CD4-positive, alpha-beta T cell (primary cell): Measurements from ENCODE around the gene HDLBP. TPM values are rescaled to one million over a fixed set of nuclear protein-coding genes. Genes with fewer than 3 reads are reported as not detected.

Source experiments
- ATAC-seq: fragments of 200-7000 bp; cut with Tn5 transposase; one replicate; pipeline ENCODE4 v1.10.0; 2022; ENCODE audit warnings: mild to moderate bottlenecking; ENCODE audit not compliant: poor library complexity
- CTCF ChIA-PET: fragments of 350-600 bp; sonication (Branson Sonifier 250); formaldehyde crosslinking; loops from one replicate; lab custom pipeline; 2021; ENCODE audit warnings: antibody characterized with exemption, inconsistent platforms; lab: Charles Lee
- POLR2A ChIA-PET: fragments of 350-600 bp; sonication (Branson Sonifier 250); formaldehyde crosslinking; loops from one replicate; lab custom pipeline; 2021; ENCODE audit warnings: antibody characterized with exemption, inconsistent platforms; lab: Charles Lee
- DNase-seq, 14 experiments: peaks; one replicate each; pipeline ENCODE4 v3.0.0-alpha.2; 2013 to 2020; ENCODE audit warnings: mixed read lengths in 2 of 14
- H3K27ac ChIP-seq, 2 donors: one replicate each; pipeline versions ENCODE4 v1.5.1 to v1.7.0; 2013; ENCODE audit warnings: low read length in 2 of 2, low read depth in 1 of 2, mild to moderate bottlenecking in 1 of 2
- H3K27me3 ChIP-seq, 2 experiments: 1 replicate in 1 of 2; 2 replicates in 1 of 2; pipeline versions ENCODE4 v1.6.1 to v1.7.0; 2013; ENCODE audit warnings: low read length in 2 of 2, control low read depth in 1 of 2, mild to moderate bottlenecking in 1 of 2, moderate library complexity in 1 of 2; ENCODE audit not compliant: insufficient read depth in 2 of 2, control insufficient read depth in 1 of 2
- H3K36me3 ChIP-seq: one replicate; pipeline ENCODE4 v1.6.1; 2013; ENCODE audit warnings: low read length, control low read depth; ENCODE audit not compliant: insufficient read depth
- H3K4me1 ChIP-seq: one replicate; pipeline ENCODE4 v1.6.1; 2013; ENCODE audit warnings: low read length, control low read depth; ENCODE audit not compliant: insufficient read depth
- H3K4me3 ChIP-seq: one replicate; pipeline ENCODE4 v1.5.1; 2013; ENCODE audit warnings: mild to moderate bottlenecking, low read length, moderate library complexity
- H3K9me3 ChIP-seq, 2 experiments: 1 replicate in 1 of 2; 2 replicates in 1 of 2; pipeline versions ENCODE4 v1.6.1 to v1.7.0; 2013; ENCODE audit warnings: low read length in 2 of 2, mild to moderate bottlenecking in 2 of 2, control low read depth in 1 of 2, moderate library complexity in 1 of 2; ENCODE audit not compliant: control insufficient read depth in 1 of 2, insufficient read depth in 1 of 2
- H3K27ac Mint-ChIP-seq: one replicate; pipeline ENCODE4 v1.8.0; 2020; ENCODE audit warnings: mixed read lengths
- H3K27me3 Mint-ChIP-seq: one replicate; pipeline ENCODE4 v1.8.0; 2021; ENCODE audit warnings: mixed read lengths
- H3K36me3 Mint-ChIP-seq: one replicate; pipeline ENCODE4 v1.8.0; 2021; ENCODE audit warnings: low read depth, mixed read lengths
- H3K4me1 Mint-ChIP-seq: one replicate; pipeline ENCODE4 v1.8.0; 2021; ENCODE audit warnings: low read depth, mixed read lengths
- H3K4me3 Mint-ChIP-seq: one replicate; pipeline ENCODE4 v1.8.0; 2020; ENCODE audit warnings: mild to moderate bottlenecking, mixed read lengths
- H3K9me3 Mint-ChIP-seq: one replicate; pipeline ENCODE4 v1.8.0; 2020; ENCODE audit warnings: mixed read lengths
- intact Hi-C, 2 experiments: fragments of 100-400 bp; cut with DNase I in 1 of 2; cut with micrococcal nuclease in 1 of 2; formaldehyde crosslinking; loops; one replicate each; pipeline versions ENCODE4 v1.15.1 to v1.9.0; 2023 to 2025; cut with DNase I, micrococcal nuclease
- total RNA-seq, 174 experiments: library from RNA in 2 of 174; stranded (reverse) in 2 of 174; gene quantifications; one replicate each; pipeline ENCODE4 v1.2.3 and lab custom pipeline; 2021 to 2026
- TF ChIP-seq, protein P1 (sequence below): fragments of 200-600 bp; IDR thresholded peaks from one replicate; pipeline ENCODE4 v1.8.0; 2022; ENCODE audit warnings: antibody characterized with exemption, mild to moderate bottlenecking

The HDLBP gene
- total RNA-seq, 2 experiments from 2014 or later, result 82.0 to 97.9 TPM

DNA sequence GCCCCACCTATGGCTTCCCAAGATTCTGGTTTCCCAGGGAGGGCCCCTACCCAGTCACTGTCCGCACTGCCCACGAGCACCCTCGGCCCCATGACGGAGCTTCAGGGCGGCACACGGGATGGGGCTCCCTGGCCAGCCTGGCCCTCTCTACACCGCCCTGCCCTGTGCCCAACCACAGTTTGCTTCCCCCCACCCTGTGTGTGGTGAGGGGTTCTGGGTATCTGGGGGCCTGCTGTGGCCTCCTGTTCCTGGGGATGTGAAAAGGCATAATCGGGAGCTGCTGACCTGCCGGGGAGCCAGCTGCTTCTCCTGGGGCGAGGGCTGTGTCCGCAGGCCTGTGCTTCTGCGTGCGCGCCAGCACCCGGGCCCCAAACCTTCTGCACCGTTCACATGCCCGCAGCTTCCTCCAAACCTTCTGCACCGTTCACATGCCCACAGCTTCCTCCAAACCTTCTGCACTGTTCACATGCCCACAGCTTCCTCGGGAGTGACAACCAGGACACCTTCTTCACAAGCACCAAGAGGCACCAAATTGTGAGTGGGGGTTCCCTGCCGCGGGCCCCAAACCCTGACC is 114.6 kb downstream of the HDLBP start:
- H3K36me3 ChIP-seq, result no peaks in the 10 kb centered on the region
- no peaks in the 10 kb centered on the region for H3K4me1 ChIP-seq
- no peak overlapping the region for H3K4me3 ChIP-seq
- Mint-ChIP-seq H3K4me1 (no peaks in the 10 kb centered on the region), H3K4me3 (no peak overlapping the region), H3K9me3 (no peaks in the 10 kb centered on the region), H3K36me3 (no peaks in the 10 kb centered on the region), H3K27ac (no peak overlapping the region), H3K27me3 (no peaks in the 10 kb centered on the region)
- H3K27me3 ChIP-seq, result no peaks in the 10 kb centered on the region
- no peak for DNase-seq
- H3K27ac ChIP-seq, result no peak overlapping the region
- intact Hi-C loops, result no loop called here
- TF ChIP-seq, protein P1, sequence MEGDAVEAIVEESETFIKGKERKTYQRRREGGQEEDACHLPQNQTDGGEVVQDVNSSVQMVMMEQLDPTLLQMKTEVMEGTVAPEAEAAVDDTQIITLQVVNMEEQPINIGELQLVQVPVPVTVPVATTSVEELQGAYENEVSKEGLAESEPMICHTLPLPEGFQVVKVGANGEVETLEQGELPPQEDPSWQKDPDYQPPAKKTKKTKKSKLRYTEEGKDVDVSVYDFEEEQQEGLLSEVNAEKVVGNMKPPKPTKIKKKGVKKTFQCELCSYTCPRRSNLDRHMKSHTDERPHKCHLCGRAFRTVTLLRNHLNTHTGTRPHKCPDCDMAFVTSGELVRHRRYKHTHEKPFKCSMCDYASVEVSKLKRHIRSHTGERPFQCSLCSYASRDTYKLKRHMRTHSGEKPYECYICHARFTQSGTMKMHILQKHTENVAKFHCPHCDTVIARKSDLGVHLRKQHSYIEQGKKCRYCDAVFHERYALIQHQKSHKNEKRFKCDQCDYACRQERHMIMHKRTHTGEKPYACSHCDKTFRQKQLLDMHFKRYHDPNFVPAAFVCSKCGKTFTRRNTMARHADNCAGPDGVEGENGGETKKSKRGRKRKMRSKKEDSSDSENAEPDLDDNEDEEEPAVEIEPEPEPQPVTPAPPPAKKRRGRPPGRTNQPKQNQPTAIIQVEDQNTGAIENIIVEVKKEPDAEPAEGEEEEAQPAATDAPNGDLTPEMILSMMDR, result no peak
- H3K9me3 ChIP-seq, result no peaks in the 10 kb centered on the region
- CTCF ChIA-PET, result no interaction called here
- POLR2A ChIA-PET, result no interaction called here
- ATAC-seq, result no peak

DNA sequence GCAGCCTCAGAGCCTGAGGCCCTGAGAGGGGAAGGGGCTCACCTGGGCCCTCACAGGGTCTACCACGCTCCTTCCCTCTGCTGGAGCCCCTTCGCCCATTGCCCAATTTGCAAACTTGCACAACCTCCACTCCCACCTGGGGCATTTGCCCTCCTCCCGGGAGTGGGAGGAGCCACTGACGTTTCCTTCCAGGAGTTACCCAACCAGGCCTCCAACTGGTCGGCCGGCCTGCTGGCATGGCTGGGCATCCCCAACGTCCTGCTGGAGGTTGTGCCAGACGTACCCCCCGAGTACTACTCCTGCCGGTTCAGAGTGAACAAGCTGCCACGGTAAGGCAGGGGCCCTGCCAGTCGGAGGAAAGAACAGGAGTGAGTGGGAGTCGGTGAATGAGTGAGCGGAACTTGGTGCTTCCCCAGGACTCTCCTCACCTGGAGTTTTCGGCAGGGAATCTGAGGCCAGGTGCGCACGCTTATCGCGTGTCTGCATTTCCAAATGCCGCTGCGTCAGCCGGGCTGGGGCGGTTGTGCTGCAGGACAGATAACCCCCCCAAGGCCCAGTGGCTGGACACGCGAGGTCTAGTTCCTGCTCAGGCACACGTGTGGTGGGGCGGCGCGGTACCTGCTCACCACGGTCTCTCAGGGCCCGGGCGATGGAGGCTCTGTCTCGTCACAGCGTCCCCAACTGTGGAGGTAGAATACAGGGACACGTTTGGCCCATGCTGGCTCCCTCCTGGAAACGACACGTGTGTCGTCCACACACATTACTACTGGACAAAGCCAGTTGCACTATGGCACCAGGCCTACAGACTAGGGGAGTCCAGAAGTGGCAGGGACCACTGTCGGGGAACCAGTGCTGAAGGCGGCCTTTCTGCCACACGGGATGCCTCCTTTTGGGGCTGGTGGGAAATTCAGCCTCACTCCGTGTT is 115.3 kb downstream of the HDLBP start:
- ATAC-seq (no peak), DNase-seq (peak in 1 of 14 experiments; percentile 0)
- H3K27ac Mint-ChIP-seq, result no peak overlapping the region
- Histone ChIP-seq H3K27me3 (no peaks in the 10 kb centered on the region), H3K4me1 (no peaks in the 10 kb centered on the region), H3K27ac (no peak overlapping the region), H3K36me3 (no peaks in the 10 kb centered on the region), H3K9me3 (no peaks in the 10 kb centered on the region), H3K4me3 (no peak overlapping the region)
- H3K36me3 Mint-ChIP-seq, result no peaks in the 10 kb centered on the region
- TF ChIP-seq, protein P1, result no peak
- no peak overlapping the region for H3K4me3 Mint-ChIP-seq
- H3K27me3 Mint-ChIP-seq, result no peaks in the 10 kb centered on the region
- no peaks in the 10 kb centered on the region for H3K4me1 Mint-ChIP-seq
- H3K9me3 Mint-ChIP-seq, result no peaks in the 10 kb centered on the region
- ChIA-PET CTCF (no interaction called here), POLR2A (no interaction called here)
- intact Hi-C loops, result no loop called here

DNA sequence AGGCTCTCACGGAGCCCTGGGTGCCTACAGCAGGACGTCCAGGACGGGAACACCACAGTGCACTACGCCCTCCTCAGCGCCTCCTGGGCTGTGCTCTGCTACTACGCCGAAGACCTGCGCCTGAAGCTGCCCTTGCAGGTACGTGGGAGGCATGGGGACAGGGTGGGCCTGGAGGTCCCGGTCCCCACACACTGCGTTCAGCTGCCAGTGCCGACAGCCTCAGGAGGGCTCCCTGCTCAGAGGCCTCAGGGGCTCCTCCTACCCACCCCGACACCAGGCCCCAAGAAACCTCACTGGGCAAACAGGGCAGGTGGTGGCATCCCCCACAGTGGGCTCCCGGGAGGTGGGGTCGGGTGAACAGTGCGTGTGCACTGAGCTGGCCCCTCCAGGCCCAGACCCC is 116.2 kb downstream of the HDLBP start:
- Histone ChIP-seq H3K4me3 (no peak overlapping the region), H3K4me1 (no peaks in the 10 kb centered on the region), H3K9me3 (no peaks in the 10 kb centered on the region), H3K36me3 (no peaks in the 10 kb centered on the region), H3K27ac (no peak overlapping the region), H3K27me3 (no peaks in the 10 kb centered on the region)
- CTCF ChIA-PET, result no interaction called here
- Mint-ChIP-seq H3K27ac (no peak overlapping the region), H3K36me3 (no peaks in the 10 kb centered on the region), H3K27me3 (no peaks in the 10 kb centered on the region), H3K4me1 (no peaks in the 10 kb centered on the region), H3K4me3 (no peak overlapping the region), H3K9me3 (no peaks in the 10 kb centered on the region)
- ATAC-seq (no peak), DNase-seq (no peak)
- TF ChIP-seq, protein P1, result no peak
- intact Hi-C loops, result no loop called here
- POLR2A ChIA-PET, result no interaction called here
